SK-N-SH (cell line): ENCODE data around the gene NFKBIA.
A peak's percentile ranks its signal among the peaks of the same experiment; 100 is the strongest.

Experiments
- POLR2AphosphoS5 ChIP-seq: IDR thresholded peaks from 2 replicates; pipeline ENCODE4 v1.6.1; 2012; ENCODE audit warnings: low read depth, low read length
- SMC3 ChIP-seq: IDR thresholded peaks from 2 replicates; pipeline ENCODE4 v1.6.1; 2012; ENCODE audit warnings: low read depth, low read length, improper control_type of control experiment
- TF ChIP-seq, protein P1 (sequence below): fragments of 150-350 bp; IDR thresholded peaks from 2 replicates; pipeline ENCODE4 v1.6.1; 2017; ENCODE audit warnings: antibody characterized with exemption, low read length, low read depth, borderline replicate concordance
- TF ChIP-seq, protein P2 (sequence below): fragments of 200-600 bp; sonication (generic); IDR thresholded peaks from 2 replicates; pipeline ENCODE4 v1.6.1; 2017; ENCODE audit warnings: antibody characterized with exemption, mild to moderate bottlenecking, moderate library complexity
- TF ChIP-seq, protein P3 (sequence below): IDR thresholded peaks from 2 replicates; pipeline ENCODE4; 2012

DNA sequence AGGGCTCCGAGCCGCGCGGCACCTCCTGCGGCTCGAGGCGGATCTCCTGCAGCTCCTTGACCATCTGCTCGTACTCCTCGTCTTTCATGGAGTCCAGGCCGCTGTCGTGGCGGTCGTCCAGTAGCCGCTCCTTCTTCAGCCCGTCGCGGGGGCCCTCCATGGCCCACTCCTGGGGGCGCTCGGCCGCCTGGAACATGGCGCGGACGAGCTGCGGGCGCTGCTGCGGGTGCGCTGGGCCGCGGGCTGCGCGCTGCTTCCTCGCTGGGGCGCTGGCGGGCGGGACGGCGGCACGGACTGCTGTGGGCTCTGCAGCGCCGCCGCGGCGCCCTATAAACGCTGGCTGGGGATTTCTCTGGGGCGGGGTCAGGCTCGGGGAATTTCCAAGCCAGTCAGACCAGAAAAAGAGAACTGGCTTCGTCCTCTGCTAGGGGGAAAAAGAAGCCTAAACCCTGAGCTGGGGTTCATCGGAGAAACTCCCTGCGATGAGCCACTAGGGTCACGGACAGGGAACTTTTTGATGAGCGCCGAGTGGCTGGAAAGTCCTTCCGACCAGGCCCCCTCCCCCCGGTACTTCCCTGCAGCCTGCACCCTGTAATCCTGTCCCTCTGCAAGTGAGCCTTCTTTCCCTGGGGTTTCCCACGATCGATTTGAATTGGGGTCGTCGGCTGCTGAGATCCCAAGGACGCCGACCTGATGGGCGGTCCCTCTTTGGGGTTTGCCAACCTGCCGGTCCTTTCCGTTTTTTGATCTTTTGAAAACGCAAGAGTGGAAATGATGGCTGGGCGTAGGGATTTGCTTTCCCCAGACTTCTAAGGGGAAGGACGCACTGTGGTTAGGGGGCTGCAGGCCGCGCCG lies at the start of gene NFKBIA:
- TF ChIP-seq, protein P1, sequence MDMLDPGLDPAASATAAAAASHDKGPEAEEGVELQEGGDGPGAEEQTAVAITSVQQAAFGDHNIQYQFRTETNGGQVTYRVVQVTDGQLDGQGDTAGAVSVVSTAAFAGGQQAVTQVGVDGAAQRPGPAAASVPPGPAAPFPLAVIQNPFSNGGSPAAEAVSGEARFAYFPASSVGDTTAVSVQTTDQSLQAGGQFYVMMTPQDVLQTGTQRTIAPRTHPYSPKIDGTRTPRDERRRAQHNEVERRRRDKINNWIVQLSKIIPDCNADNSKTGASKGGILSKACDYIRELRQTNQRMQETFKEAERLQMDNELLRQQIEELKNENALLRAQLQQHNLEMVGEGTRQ, result no peak
- peak; percentile 30 for TF ChIP-seq SMC3
- TF ChIP-seq, protein P2, sequence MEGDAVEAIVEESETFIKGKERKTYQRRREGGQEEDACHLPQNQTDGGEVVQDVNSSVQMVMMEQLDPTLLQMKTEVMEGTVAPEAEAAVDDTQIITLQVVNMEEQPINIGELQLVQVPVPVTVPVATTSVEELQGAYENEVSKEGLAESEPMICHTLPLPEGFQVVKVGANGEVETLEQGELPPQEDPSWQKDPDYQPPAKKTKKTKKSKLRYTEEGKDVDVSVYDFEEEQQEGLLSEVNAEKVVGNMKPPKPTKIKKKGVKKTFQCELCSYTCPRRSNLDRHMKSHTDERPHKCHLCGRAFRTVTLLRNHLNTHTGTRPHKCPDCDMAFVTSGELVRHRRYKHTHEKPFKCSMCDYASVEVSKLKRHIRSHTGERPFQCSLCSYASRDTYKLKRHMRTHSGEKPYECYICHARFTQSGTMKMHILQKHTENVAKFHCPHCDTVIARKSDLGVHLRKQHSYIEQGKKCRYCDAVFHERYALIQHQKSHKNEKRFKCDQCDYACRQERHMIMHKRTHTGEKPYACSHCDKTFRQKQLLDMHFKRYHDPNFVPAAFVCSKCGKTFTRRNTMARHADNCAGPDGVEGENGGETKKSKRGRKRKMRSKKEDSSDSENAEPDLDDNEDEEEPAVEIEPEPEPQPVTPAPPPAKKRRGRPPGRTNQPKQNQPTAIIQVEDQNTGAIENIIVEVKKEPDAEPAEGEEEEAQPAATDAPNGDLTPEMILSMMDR, result peak; percentile 52
- TF ChIP-seq, protein P3, sequence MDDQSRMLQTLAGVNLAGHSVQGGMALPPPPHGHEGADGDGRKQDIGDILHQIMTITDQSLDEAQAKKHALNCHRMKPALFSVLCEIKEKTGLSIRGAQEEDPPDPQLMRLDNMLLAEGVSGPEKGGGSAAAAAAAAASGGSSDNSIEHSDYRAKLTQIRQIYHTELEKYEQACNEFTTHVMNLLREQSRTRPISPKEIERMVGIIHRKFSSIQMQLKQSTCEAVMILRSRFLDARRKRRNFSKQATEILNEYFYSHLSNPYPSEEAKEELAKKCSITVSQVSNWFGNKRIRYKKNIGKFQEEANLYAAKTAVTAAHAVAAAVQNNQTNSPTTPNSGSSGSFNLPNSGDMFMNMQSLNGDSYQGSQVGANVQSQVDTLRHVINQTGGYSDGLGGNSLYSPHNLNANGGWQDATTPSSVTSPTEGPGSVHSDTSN, result peak; percentile 40; the same call in 1 of the 2 replicates
- TF ChIP-seq POLR2AphosphoS5, result peak; percentile 94
